Astrocyte of the cerebellum (primary cell): ENCODE data around the gene PLCH2.

Experiments
- DNase-seq: peaks from one replicate; pipeline ENCODE4 v3.0.0-alpha.2; 2011; ENCODE audit warnings: low read depth
- H3K4me3 ChIP-seq: 2 replicates; pipeline ENCODE4 v1.5.1; 2011; ENCODE audit warnings: mild to moderate bottlenecking, low read depth, low read length, moderate library complexity
- in situ Hi-C: cut with HindIII; loops from 2 replicates; pipeline ENCODE4 v1.10.0; 2017; ENCODE audit warnings: low sequenced_read_pairs
- TF ChIP-seq, protein P1 (sequence below): IDR thresholded peaks from 2 replicates; pipeline ENCODE4 v1.5.1; 2012; ENCODE audit warnings: low read length, low read depth, moderate library complexity, mild to moderate bottlenecking; ENCODE audit errors: missing control alignments

Gene PLCH2

DNA sequence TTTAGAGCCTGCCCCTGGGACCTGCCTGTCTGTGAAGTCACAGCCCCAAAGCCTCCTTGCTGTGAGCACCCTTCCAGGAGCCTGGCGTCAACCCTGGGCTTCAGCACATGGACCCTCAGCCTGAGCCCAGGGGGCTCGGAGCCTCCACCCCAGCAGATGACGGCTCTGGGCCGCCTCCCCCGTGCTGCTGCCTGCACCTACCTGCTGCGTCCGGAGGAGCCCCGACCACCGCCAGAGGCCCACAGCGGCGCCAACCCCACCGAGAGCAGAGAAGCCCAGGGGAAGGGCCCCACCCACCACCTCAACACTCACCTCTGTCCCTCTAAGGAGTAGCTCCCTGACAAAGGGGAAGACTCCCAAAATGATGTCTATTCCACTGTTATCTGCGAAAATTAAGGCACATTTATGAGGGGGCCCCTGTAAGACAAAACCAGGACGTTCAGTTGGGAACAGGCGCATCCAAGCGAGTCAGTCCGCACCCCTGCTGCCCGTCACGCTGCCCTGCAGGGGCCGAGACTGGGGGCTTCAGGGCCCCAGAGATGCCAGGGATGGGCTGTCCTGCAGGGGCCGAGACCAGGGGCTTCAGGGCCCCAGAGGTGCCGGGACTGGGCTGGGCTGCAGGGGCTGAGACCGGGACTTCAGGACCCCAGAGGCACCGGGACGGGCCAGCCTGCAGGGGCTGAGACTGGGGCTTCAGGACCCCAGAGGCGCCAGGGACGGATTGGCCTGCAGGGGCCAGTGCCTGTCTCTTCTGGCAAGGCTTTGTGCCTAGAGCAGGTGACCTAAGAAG, 34.5 kb downstream of the PLCH2 start:
- TF ChIP-seq, protein P1, sequence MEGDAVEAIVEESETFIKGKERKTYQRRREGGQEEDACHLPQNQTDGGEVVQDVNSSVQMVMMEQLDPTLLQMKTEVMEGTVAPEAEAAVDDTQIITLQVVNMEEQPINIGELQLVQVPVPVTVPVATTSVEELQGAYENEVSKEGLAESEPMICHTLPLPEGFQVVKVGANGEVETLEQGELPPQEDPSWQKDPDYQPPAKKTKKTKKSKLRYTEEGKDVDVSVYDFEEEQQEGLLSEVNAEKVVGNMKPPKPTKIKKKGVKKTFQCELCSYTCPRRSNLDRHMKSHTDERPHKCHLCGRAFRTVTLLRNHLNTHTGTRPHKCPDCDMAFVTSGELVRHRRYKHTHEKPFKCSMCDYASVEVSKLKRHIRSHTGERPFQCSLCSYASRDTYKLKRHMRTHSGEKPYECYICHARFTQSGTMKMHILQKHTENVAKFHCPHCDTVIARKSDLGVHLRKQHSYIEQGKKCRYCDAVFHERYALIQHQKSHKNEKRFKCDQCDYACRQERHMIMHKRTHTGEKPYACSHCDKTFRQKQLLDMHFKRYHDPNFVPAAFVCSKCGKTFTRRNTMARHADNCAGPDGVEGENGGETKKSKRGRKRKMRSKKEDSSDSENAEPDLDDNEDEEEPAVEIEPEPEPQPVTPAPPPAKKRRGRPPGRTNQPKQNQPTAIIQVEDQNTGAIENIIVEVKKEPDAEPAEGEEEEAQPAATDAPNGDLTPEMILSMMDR, result no peak
- in situ Hi-C loops, result loop anchor here (10.0 kb wide), 1 partner anchor 86 kb away; no protein-coding TSS in a partner anchor
- DNase-seq, result no peak
- no peak overlapping the region for H3K4me3 ChIP-seq

DNA sequence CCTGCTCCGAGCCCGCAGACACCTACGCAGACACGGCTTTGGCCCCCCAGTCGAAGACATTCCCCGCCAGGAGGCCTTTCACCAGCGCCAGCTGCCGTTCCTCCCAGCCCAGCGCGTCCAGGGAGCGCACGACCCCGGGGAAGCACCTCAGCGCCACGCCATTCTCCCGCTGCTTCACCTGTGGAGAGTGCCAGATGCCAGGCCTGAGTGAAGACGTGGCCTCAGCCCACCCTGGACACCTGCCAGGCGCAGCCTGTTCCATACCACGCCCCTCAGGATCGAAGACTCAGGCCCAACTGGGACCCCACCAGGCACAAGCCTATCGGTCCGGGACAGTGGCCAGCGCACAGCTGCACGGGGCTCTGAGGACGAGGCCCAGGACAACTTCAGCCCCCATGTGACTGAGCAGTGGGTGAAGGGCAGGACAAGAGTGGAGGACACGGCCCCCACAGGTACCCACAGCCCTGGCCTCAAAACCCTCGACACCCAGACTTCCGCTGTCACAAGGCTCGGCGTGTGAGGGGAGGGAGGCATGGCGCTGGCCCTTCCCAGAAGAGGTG, 36.9 kb downstream of the PLCH2 start:
- TF ChIP-seq, protein P1, result no peak
- no peak for DNase-seq
- no peak overlapping the region for H3K4me3 ChIP-seq
- in situ Hi-C loops, result loop anchor here (10.0 kb wide), 1 partner anchor 88 kb away; no protein-coding TSS in a partner anchor

DNA sequence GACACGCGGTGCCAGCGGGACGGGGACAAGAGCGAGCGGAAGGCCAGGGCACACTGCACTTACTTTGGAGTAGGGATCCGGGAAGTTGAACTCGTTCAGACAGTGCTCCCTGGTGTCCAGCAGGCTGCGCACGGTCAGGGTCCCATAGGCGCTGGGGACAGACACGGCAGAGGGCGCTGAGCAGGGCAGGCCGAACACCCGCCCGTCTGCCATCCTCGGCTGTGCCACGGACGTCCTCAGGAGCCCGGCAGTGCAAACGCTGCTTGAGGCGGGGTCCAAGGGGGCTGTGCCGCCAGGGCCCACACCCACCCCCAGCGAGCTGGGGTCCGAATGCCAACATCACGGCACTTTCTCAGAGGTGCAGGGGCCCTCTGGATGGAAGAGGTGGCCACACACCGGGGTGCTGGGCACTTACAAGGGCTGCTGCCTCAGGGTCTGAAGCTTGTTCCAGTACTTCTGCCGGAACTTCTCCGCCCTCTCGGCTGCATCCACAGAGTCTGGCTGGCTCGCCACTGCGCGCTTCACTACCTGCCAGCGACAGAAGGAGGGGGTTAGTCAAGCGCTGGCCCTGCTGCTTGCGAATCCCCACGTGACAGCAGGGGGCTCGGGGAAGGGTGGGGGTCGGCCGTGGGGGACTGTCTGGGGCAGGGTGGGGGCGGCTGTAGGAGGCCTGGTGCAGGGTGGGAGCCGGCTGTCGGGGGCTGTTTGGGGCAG, 38.0 kb downstream of the PLCH2 start:
- DNase-seq, result no peak
- H3K4me3 ChIP-seq, result no peak overlapping the region
- TF ChIP-seq, protein P1, result no peak
- in situ Hi-C loops, result loop anchor here (10.0 kb wide), 1 partner anchor 89 kb away; no protein-coding TSS in a partner anchor

DNA sequence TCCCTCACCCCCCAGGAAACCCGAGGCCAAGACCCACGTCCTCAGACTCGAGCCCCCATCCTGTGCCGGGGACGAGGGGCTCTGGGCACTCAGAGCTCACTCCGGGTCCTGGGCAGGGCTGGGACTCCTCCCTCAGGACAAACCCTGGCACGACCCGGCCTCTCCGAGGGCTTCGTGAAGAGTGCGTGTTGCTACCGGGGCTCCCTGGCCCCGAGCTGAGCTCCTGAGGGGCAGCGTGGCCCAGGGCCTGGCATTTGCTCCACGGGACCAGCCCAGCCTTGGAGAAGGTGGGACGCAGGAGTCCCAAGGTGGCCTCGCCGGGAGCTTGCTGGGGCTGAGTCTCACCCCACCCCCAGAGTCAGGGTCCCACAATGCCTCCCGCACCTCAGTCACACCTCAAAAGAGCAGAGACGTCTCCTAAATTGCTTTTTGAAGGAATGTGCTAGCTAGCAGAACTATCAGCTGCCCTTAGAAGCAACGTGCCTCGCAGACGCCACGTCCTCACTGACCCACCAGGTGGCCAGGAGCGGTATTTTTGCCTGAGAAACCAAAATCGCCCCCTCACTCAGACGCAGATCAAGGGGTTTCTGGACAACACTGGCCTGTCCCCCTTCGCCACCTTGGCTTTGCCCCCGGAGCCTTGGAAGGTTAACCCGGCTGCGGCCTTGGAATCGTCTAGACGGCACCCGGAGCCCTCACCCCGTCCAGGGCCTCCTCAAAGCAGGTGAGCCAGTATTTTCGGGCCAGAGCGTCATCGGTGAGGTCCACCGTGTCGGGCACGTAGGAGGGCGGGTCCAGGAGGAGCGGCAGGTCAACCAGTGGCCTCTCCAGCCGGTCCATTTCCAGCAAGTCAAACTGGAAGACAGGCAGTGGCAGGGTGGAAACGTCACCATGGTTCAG, 39.0 kb downstream of the PLCH2 start:
- in situ Hi-C loops, result loop anchor here (10.0 kb wide), 1 partner anchor 90 kb away; no protein-coding TSS in a partner anchor
- no peak for DNase-seq
- no peak overlapping the region for H3K4me3 ChIP-seq
- TF ChIP-seq, protein P1, result peak; percentile 20

DNA sequence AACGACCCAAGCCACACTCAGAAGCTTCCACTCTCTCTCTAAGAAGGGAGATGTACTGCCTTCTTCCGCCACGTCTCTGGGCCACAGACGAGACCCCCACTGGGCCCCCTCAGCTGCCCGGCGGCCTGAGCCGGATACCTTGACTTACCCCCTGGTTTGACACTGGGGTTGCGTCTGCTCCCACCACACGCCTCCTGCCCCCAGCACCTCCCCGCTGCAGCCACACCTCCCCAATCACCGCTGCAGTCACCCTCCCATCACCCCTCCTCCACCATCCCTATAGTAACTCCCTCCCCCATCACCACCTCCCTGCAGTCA, 39.6 kb downstream of the PLCH2 start:
- in situ Hi-C loops, result loop anchor here (10.0 kb wide), 1 partner anchor 91 kb away; no protein-coding TSS in a partner anchor
- no peak overlapping the region for H3K4me3 ChIP-seq
- TF ChIP-seq, protein P1, result no peak
- no peak for DNase-seq
